Lower leg skin (tissue), 4 donors: ENCODE measurements around the gene KIAA1614. TPM values are rescaled to one million over a fixed set of nuclear protein-coding genes. Genes with fewer than 3 reads are reported as not detected.

Experiments used
- DNase-seq, 2 donors: peaks; one replicate each; pipeline ENCODE4 v3.0.0-alpha.2; 2019; ENCODE audit warnings: low spot score in 2 of 2
- H3K4me3 ChIP-seq: fragments of 200-600 bp; sonication (generic); 2 replicates; pipeline ENCODE4 v1.5.1; 2017; ENCODE audit warnings: mild to moderate bottlenecking, low read depth; ENCODE audit not compliant: poor library complexity, severe bottlenecking
- CTCF ChIP-seq, 3 donors: fragments of 450-650 bp; IDR thresholded peaks; one replicate each; pipeline ENCODE4 v1.5.1; 2016; ENCODE audit warnings: antibody characterized with exemption in 3 of 3, mild to moderate bottlenecking in 3 of 3, moderate library complexity in 2 of 3
- POLR2A ChIP-seq, 2 donors: fragments of 450-650 bp; IDR thresholded peaks; one replicate each; pipeline ENCODE4 v1.6.1; 2016 to 2017; ENCODE audit warnings: antibody characterized with exemption in 2 of 2, mild to moderate bottlenecking in 1 of 2, moderate library complexity in 1 of 2
- WGBS, 2 donors: methylation state at CpG; one replicate each; pipeline ENCODE4 v1.1.5; 2018; 5-methylcytosine and 5-hydroxymethylcytosine counted together
- intact Hi-C: fragments of 100-400 bp; cut with DNase I; formaldehyde crosslinking; loops from one replicate; pipeline ENCODE4 v1.15.0; 2023; ENCODE audit warnings: low total_unique reads
- total RNA-seq, 4 donors: library from RNA; depleted of rRNA; stranded (reverse); fragments of >200 nt; gene quantifications; one replicate each; pipeline ENCODE4 v1.1.0, GENCODE V29; 2016

KIAA1614 gene
- total RNA-seq, 4 donors from 2014 or later: 1.0 to 8.5 (median 3.5) TPM

GRCh38 chr1:180988253-180988752 lies 75.6 kb downstream of the KIAA1614 start:
- no peak for DNase-seq
- intact Hi-C loops: no loop called here
- WGBS, 2 donors: 45 to 54% methylated on average over 8 of the region's 8 CpGs
- no peak overlapping the region for H3K4me3 ChIP-seq
- TF ChIP-seq CTCF (IDR thresholded peaks at IDR 0.05) (no peak), POLR2A (IDR thresholded peaks at IDR 0.05) (no peak)

- DNase-seq: no peak
- no peak overlapping the region for H3K4me3 ChIP-seq
- WGBS, 2 donors: 84% methylated on average over 3 of the region's 3 CpGs
- TF ChIP-seq CTCF (IDR thresholded peaks at IDR 0.05) (no peak), POLR2A (IDR thresholded peaks at IDR 0.05) (no peak)
- intact Hi-C loops: no loop called here
These were observed 81.6 kb downstream of the KIAA1614 start for GRCh38 chr1:180994262-180994661.

- intact Hi-C loops: no loop called here
- 82 to 88% methylated on average over 4 of the region's 4 CpGs for WGBS, 2 donors
- DNase-seq: no peak
- no peak overlapping the region for H3K4me3 ChIP-seq
- no peak for TF ChIP-seq CTCF (IDR thresholded peaks at IDR 0.05)
- no peak for TF ChIP-seq POLR2A (IDR thresholded peaks at IDR 0.05)
These were observed 85.3 kb downstream of the KIAA1614 start for GRCh38 chr1:180997843-180998504.

Other genes starting within 250 kb of the KIAA1614 start
- gene STX6, start 110.0 kb downstream of the KIAA1614 start, total RNA-seq: 10 to 100 TPM; 25.0 to 32.8 (median 28.9) TPM
- gene MR1, start 121.1 kb downstream of the KIAA1614 start, total RNA-seq: 10 to 100 TPM; 13.2 to 18.6 (median 16.3) TPM
- 10 to 100 TPM; 36.7 to 53.4 (median 48.3) TPM for gene IER5, start 175.8 kb downstream of the KIAA1614 start, total RNA-seq